HEK293 (cell line): ENCODE results near the gene MRRF.

Source experiments
- CTCF ChIA-PET: fragments of 350-600 bp; formaldehyde crosslinking; extraction: SDS; loops from one replicate; lab custom pipeline; 2021; ENCODE audit warnings: antibody characterized with exemption; lab: Yijun Ruan, JAX
- POLR2A ChIA-PET: fragments of 300-600 bp; formaldehyde crosslinking; extraction: SDS; loops from one replicate; lab custom pipeline; 2020; ENCODE audit warnings: antibody characterized with exemption, inconsistent platforms; lab: Yijun Ruan, JAX
- H3K27ac ChIP-seq: fragments of 200-500 bp; sonication (Bioruptor generic); 2 replicates; pipeline ENCODE4 v1.5.1; 2014; ENCODE audit warnings: low read depth, low read length, control low read depth, inconsistent platforms; ENCODE audit errors: extremely low read depth
- H3K36me3 ChIP-seq, 2 experiments: fragments of 200-500 bp in 1 of 2; sonication (Bioruptor generic) in 1 of 2; 1 replicate in 1 of 2; 2 replicates in 1 of 2; pipeline ENCODE4 v1.5.1; 2014 to 2017; ENCODE audit warnings: inconsistent platforms in 2 of 2, low read length in 2 of 2; ENCODE audit not compliant: control insufficient read depth in 2 of 2, insufficient read depth in 1 of 2
- H3K4me1 ChIP-seq: fragments of 200-500 bp; sonication (Bioruptor generic); 2 replicates; pipeline ENCODE4 v1.5.1; 2014; ENCODE audit warnings: mild to moderate bottlenecking, low read length, inconsistent platforms; ENCODE audit not compliant: control insufficient read depth, insufficient read depth
- H3K4me3 ChIP-seq: 2 replicates; pipeline ENCODE4 v1.5.1; 2011; ENCODE audit warnings: low read depth, mild to moderate bottlenecking, control low read depth, low read length, moderate library complexity
- H3K9me3 ChIP-seq: fragments of 200-500 bp; sonication (Bioruptor generic); 2 replicates; pipeline ENCODE4 v1.5.1; 2014; ENCODE audit warnings: low read depth, low read length, inconsistent platforms; ENCODE audit not compliant: control insufficient read depth, insufficient read depth
- GFI1B ChIP-seq: fragments of 450-650 bp; formaldehyde crosslinking; IDR thresholded peaks from 2 replicates; pipeline ENCODE4 v1.5.1; 2016; ENCODE audit warnings: missing biosample characterization, missing genetic modification characterization
- TCF7L2 ChIP-seq: IDR thresholded peaks from 2 replicates; pipeline ENCODE4 v1.6.1; 2011; ENCODE audit warnings: low read depth, mild to moderate bottlenecking, inconsistent platforms, low read length, moderate library complexity, borderline replicate concordance
- WT1 ChIP-seq: fragments of 450-650 bp; formaldehyde crosslinking; IDR thresholded peaks from 2 replicates; pipeline ENCODE4 v1.5.1; 2016; ENCODE audit warnings: missing biosample characterization, missing genetic modification characterization
- ZBTB20 ChIP-seq: fragments of 450-650 bp; formaldehyde crosslinking; IDR thresholded peaks from 2 replicates; pipeline ENCODE4 v1.5.1; 2016; ENCODE audit warnings: missing biosample characterization, missing genetic modification characterization
- ZNF23 ChIP-seq: fragments of 450-650 bp; formaldehyde crosslinking; IDR thresholded peaks from 2 replicates; pipeline ENCODE4 v1.5.1; 2016; ENCODE audit warnings: missing biosample characterization, missing genetic modification characterization, borderline replicate concordance
- ZNF302 ChIP-seq: fragments of 450-650 bp; formaldehyde crosslinking; IDR thresholded peaks from 2 replicates; pipeline ENCODE4 v1.5.1; 2016; ENCODE audit warnings: missing biosample characterization, missing genetic modification characterization, low read depth
- ZNF341 ChIP-seq: fragments of 450-650 bp; formaldehyde crosslinking; IDR thresholded peaks from 2 replicates; pipeline ENCODE4; 2016; ENCODE audit warnings: low read depth, missing biosample characterization, missing genetic modification characterization
- ZNF354C ChIP-seq: fragments of 450-650 bp; formaldehyde crosslinking; IDR thresholded peaks from 2 replicates; pipeline ENCODE4 v1.5.1; 2016; ENCODE audit warnings: missing biosample characterization, missing genetic modification characterization, low read depth, borderline replicate concordance
- ZNF555 ChIP-seq: fragments of 450-650 bp; formaldehyde crosslinking; conservative IDR thresholded peaks from 2 replicates; pipeline ENCODE4 v1.5.1; 2017; ENCODE audit warnings: missing biosample characterization, mild to moderate bottlenecking, missing genetic modification characterization, inconsistent platforms
- ZNF571 ChIP-seq: fragments of 450-650 bp; formaldehyde crosslinking; IDR thresholded peaks from 2 replicates; pipeline ENCODE4 v1.5.0; 2017; ENCODE audit warnings: missing biosample characterization, missing genetic modification characterization
- ZNF600 ChIP-seq: fragments of 450-650 bp; formaldehyde crosslinking; IDR thresholded peaks from 2 replicates; pipeline ENCODE4 v1.5.1; 2016; ENCODE audit warnings: missing biosample characterization, missing genetic modification characterization
- ZNF623 ChIP-seq: fragments of 450-650 bp; formaldehyde crosslinking; IDR thresholded peaks from 2 replicates; pipeline ENCODE4 v1.5.1; 2016; ENCODE audit warnings: missing biosample characterization, missing genetic modification characterization
- ZNF629 ChIP-seq: fragments of 450-650 bp; formaldehyde crosslinking; IDR thresholded peaks from 2 replicates; pipeline ENCODE4 v1.5.1; 2017; ENCODE audit warnings: missing biosample characterization, missing genetic modification characterization
- ZNF654 ChIP-seq: fragments of 450-650 bp; formaldehyde crosslinking; IDR thresholded peaks from 2 replicates; pipeline ENCODE4 v1.5.1; 2016; ENCODE audit warnings: low read depth, missing biosample characterization, missing genetic modification characterization
- ZNF670 ChIP-seq: fragments of 450-650 bp; formaldehyde crosslinking; IDR thresholded peaks from 2 replicates; pipeline ENCODE4 v1.5.1; 2016; ENCODE audit warnings: missing biosample characterization, missing genetic modification characterization, low read depth
- ZNF707 ChIP-seq: fragments of 450-650 bp; formaldehyde crosslinking; IDR thresholded peaks from 2 replicates; pipeline ENCODE4 v1.5.1; 2016; ENCODE audit warnings: missing biosample characterization, missing genetic modification characterization
- ZNF747 ChIP-seq: fragments of 450-650 bp; formaldehyde crosslinking; IDR thresholded peaks from 2 replicates; pipeline ENCODE4 v1.5.1; 2016; ENCODE audit warnings: missing biosample characterization, missing genetic modification characterization
- ZNF785 ChIP-seq: fragments of 450-650 bp; formaldehyde crosslinking; IDR thresholded peaks from 2 replicates; pipeline ENCODE4 v1.5.1; 2016; ENCODE audit warnings: missing biosample characterization, missing genetic modification characterization
- TF ChIP-seq, protein P1 (sequence below): fragments of 450-650 bp; formaldehyde crosslinking; conservative IDR thresholded peaks from 2 replicates; pipeline ENCODE4 v1.5.1; 2016; ENCODE audit warnings: low read depth, missing biosample characterization, missing genetic modification characterization

Gene MRRF

DNA sequence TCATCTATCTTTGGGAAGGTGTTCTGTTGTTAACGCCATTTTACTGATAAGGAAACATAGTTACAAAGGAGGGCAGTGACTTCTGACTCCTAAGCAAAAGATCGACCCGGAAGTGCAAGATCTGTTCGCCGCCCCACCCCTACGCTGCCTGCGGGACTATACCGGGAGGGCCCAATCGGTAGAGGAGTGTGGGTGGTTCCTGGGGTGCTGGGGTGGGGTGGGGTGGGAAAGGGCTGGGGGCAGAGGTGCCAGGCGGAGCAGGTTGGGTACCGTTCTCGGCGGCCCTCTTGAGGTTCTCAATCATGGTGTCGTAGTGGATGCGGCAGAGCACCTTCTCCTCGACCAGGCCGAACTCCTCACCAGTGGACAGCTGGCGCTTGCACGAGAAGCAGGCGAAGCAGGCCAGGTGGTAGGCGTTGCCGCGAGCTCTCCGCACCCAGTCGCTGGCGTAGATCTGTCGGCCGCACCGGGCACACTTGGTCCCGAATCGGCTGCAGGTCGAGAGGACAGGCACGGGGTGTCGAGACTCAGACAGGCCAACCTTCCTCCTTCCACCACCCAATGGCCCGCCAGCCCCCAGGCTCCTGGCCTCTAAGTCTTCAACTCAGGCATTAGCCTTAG, 47.8 kb upstream of the MRRF start (continued):
- TF ChIP-seq, protein P1, sequence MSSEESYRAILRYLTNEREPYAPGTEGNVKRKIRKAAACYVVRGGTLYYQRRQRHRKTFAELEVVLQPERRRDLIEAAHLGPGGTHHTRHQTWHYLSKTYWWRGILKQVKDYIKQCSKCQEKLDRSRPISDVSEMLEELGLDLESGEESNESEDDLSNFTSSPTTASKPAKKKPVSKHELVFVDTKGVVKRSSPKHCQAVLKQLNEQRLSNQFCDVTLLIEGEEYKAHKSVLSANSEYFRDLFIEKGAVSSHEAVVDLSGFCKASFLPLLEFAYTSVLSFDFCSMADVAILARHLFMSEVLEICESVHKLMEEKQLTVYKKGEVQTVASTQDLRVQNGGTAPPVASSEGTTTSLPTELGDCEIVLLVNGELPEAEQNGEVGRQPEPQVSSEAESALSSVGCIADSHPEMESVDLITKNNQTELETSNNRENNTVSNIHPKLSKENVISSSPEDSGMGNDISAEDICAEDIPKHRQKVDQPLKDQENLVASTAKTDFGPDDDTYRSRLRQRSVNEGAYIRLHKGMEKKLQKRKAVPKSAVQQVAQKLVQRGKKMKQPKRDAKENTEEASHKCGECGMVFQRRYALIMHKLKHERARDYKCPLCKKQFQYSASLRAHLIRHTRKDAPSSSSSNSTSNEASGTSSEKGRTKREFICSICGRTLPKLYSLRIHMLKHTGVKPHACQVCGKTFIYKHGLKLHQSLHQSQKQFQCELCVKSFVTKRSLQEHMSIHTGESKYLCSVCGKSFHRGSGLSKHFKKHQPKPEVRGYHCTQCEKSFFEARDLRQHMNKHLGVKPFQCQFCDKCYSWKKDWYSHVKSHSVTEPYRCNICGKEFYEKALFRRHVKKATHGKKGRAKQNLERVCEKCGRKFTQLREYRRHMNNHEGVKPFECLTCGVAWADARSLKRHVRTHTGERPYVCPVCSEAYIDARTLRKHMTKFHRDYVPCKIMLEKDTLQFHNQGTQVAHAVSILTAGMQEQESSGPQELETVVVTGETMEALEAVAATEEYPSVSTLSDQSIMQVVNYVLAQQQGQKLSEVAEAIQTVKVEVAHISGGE (tag by site-specific recombination) = no peak
- TF ChIP-seq ZNF785 = no peak
- no peak for TF ChIP-seq WT1 (tag by site-specific recombination)
- no peak for TF ChIP-seq TCF7L2
- no peak for TF ChIP-seq ZBTB20 (tag by site-specific recombination)
- no peak for TF ChIP-seq GFI1B (tag by site-specific recombination)
- TF ChIP-seq ZNF623 = no peak

DNA sequence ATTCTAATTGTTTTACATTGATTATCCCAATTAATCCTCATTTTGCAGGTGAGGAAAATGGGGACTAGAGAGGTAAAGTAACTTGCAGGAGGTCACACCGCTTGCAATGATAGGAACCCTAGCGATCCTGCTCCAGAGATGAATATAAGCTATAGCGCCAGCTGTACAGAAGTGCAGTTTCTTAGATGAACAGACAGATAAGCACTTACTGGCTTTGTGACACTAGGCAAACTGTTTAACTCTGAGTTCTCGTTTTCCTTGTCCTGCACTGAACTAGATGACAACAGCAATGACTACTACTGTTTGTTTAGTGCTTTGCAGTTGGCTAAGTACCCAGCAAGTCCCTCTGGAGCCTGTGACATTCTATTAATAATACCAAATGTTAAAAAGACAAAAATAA, 47.0 kb upstream of the MRRF start:
- H3K36me3 ChIP-seq = no peaks in the 10 kb centered on the region
- H3K9me3 ChIP-seq = no peaks in the 10 kb centered on the region
- ChIA-PET CTCF (interaction anchor here (0.5 kb wide), 1 partner anchor 531 kb away, joined by 3 read pairs; no protein-coding TSS in a partner anchor), POLR2A (no interaction called here)
- H3K27ac ChIP-seq = no peak overlapping the region
- no peak overlapping the region for H3K4me3 ChIP-seq
- no peaks in the 10 kb centered on the region for H3K4me1 ChIP-seq
- TF ChIP-seq ZNF302 (tag by site-specific recombination) (no peak), ZNF707 (tag by site-specific recombination) (no peak), ZNF654 (tag by site-specific recombination) (no peak), ZNF354C (tag by site-specific recombination) (no peak), ZNF23 (tag by site-specific recombination) (no peak), ZNF670 (no peak), ZNF571 (tag by site-specific recombination) (no peak), ZNF747 (tag by site-specific recombination) (no peak), ZNF341 (tag by site-specific recombination) (no peak)

GRCh38 chr9:122218071-122218934, 46.4 kb upstream of the MRRF start:
- Histone ChIP-seq H3K36me3 (no peaks in the 10 kb centered on the region), H3K9me3 (no peaks in the 10 kb centered on the region), H3K27ac (no peak overlapping the region), H3K4me1 (no peaks in the 10 kb centered on the region), H3K4me3 (no peak overlapping the region)
- CTCF ChIA-PET = interaction anchor here (0.5 kb wide), 1 partner anchor 531 kb away, joined by 3 read pairs; no protein-coding TSS in a partner anchor
- TF ChIP-seq ZNF555 (tag by site-specific recombination) (no peak), ZNF600 (tag by site-specific recombination) (0 out of 2 replicates have a peak, but pooled peaks have one; percentile 42), ZNF629 (tag by site-specific recombination) (0 out of 2 replicates have a peak, but pooled peaks have one; percentile 30), ZBTB20 (tag by site-specific recombination) (peak; percentile 58)
- POLR2A ChIA-PET = no interaction called here
